CD4-positive, alpha-beta T cell treated with Interleukin-4 for 1 hour (primary cell): ENCODE results near the gene IGF1.
"Not testable (repeated sequence)": the region's sequence is repeated elsewhere in the genome, so short reads cannot be mapped to it uniquely, and the experiment has no call there.

Experiments
- DNase-seq, 2 donors: peaks; one replicate each; pipeline ENCODE4 v3.0.0-alpha.2; 2020 to 2022

IGF1 gene

DNA sequence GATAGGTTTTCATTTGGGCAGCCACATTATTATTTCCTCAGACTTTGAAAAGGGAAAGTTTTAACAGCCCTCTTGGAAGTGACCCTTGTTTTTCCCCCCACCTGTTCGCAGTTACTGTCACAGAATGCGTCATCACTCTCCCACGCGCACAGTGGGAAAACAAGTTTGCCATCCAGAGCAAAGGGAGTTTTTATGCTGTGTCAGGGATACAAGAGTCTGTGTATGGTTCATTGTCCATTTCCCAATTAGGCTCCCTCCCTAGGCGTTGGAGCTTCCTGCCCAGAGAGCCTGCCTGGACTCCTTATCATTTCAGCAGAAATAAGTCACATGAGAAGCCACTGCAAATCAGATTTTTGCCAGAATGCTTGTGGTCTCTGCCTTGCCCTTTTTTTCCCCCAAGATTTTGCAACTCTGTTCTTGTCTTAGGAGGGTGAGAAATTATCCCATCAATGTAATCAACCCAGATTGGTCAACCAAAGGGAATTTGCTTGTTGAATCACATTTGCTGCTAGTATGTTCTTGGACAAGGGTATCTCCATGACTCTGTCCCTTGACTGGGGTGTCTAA lies 104.1 kb downstream of the IGF1 start:
- no peak for DNase-seq

GRCh38 chr12:102374190-102374589 lies 106.2 kb downstream of the IGF1 start:
- no peak for DNase-seq

DNA sequence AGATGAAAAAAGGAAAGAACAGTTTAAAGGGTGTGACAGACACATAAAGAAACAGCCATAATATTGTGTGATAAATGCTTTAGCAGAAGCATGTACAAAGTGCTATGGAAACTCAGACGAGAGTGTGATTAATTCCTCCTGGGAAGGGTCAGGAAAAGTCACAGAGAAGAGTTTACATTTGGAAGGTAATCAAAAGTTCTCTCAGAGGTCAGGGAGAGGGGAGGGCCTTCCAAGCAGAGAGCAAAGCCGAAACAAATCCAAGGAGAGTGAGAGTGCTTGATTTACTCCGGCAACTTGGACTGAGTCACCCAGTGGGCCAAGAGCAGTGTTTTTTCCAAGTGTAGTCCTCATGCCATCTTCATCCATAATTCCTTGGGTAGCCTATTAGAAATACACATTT lies 108.3 kb downstream of the IGF1 start:
- no peak for DNase-seq

GRCh38 chr12:102371165-102371564 lies 109.2 kb downstream of the IGF1 start:
- no peak for DNase-seq

- DNase-seq: no peak
Observed at GRCh38 chr12:102369876-102370275, 110.5 kb downstream of the IGF1 start.

GRCh38 chr12:102365365-102365764 lies 115.0 kb downstream of the IGF1 start:
- DNase-seq: no peak

DNA sequence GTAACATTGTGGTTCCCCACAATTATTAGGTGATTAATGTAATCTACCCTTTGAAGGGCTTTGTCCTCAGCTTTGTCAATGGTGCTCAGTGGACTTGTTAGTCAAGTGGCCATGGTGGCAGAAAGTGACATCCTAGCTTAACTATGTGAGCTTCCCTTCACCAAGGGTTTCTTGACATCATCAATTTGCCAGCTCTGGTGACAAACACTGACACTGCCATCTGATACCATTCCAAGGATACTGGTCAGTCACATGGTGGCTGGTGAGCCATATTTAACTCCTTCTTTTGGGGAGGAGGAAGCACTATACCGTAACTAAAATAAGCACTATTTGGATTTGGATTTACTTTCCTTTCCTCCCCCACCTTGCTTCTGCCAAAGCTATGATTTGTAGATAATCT lies 115.7 kb downstream of the IGF1 start:
- DNase-seq: no peak

GRCh38 chr12:102356690-102357089 lies 123.7 kb downstream of the IGF1 start:
- DNase-seq: no peak

GRCh38 chr12:102354281-102354680 lies 126.1 kb downstream of the IGF1 start:
- not testable (repeated sequence) for DNase-seq

DNA sequence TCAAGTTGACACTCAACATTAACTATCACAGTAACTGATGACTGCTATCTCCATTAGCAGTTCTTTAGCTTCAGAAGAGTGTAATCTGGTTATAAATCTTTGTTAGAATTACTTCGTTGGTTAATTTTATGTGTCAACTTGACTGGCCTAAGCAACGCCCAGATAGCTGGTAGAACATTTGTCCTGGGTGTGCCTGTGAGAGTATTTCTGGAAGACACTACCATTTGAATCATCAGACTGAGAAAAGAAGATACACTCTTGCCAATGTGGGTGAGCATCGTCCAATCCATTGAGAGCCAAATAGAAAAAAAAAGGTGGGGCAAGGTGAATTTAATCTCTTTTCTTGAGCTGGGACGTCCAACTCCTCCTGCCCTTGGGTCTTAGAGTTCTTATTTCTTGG lies 129.0 kb downstream of the IGF1 start:
- DNase-seq: no peak

GRCh38 chr12:102350070-102350469 lies 130.3 kb downstream of the IGF1 start:
- no peak for DNase-seq

- no peak for DNase-seq
Observed at GRCh38 chr12:102349079-102349478, 131.3 kb downstream of the IGF1 start.

DNA sequence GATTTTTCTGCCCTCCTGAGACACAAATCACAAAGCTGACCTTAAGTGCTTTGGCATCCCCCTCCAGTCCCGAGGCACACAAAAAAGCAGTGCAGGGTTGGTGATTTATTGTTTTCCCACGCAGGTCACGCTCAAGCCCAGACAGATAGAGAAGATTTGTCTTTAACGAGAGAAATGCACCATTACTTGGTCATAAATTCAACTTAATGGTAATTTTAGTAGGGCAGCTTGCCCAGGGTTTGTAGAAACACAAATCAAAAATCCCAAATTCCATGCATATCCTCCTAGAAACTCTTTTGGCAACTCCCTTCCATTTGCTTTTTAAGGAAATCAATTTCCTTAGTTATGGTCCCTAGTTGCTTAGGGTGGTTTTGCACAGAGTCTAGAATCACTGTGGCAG lies 132.6 kb downstream of the IGF1 start:
- DNase-seq: no peak
